ENCODE results near the gene LY6G6C.

The LY6G6C gene

DNA sequence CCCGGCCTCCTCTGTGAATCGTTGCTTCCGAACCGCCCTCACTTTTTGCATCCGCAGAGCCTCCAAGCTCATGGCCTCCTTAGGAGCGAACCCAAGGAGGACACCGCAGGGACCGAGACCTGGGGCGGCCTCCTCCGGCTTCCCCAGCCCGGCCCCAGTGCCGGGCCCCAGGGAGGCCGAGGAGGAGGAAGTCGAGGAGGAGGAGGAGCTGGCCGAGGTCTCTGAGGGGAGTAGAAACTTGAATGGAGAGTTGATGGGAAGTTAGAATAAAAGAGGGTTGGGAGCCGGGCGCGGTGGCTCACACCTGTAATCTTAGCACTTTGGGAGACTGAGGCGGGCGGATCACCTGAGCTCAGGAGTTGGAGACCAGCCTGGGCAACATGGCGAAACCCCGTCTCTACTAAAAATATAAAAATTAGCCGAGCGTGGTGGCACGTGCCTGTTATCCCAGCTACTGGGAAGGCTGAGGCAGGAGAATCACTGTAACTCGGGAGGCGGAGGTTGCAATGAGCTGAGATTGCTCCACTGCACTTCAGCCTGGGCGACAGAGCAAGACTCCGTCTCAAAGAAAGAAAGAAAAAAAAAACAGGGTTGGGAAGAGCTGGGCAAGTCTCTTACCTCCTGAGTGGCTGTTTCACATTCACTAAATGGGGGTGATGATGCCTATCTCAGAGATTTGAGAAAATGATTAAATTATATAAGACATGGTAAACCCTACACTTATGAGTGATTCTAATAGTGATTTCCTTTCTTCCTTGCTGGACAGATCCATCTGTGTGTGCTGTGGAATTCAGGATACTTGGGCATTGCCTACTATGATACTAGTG, 19.1 kb upstream of the LY6G6C start:
- DNase-seq = no peak
- H3K4me3 ChIP-seq (ENCODE audit: low read depth, low read length) = no peak overlapping the region
- TF ChIP-seq, protein P1, sequence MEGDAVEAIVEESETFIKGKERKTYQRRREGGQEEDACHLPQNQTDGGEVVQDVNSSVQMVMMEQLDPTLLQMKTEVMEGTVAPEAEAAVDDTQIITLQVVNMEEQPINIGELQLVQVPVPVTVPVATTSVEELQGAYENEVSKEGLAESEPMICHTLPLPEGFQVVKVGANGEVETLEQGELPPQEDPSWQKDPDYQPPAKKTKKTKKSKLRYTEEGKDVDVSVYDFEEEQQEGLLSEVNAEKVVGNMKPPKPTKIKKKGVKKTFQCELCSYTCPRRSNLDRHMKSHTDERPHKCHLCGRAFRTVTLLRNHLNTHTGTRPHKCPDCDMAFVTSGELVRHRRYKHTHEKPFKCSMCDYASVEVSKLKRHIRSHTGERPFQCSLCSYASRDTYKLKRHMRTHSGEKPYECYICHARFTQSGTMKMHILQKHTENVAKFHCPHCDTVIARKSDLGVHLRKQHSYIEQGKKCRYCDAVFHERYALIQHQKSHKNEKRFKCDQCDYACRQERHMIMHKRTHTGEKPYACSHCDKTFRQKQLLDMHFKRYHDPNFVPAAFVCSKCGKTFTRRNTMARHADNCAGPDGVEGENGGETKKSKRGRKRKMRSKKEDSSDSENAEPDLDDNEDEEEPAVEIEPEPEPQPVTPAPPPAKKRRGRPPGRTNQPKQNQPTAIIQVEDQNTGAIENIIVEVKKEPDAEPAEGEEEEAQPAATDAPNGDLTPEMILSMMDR (IDR thresholded peaks at IDR 0.05; ENCODE audit: low read depth, low read length) = no peak
- no peaks in the 10 kb centered on the region for H3K36me3 ChIP-seq
- H3K27ac ChIP-seq = no peak overlapping the region
- H3K27me3 ChIP-seq (ENCODE audit: insufficient read depth, low read depth, severe bottlenecking) = no peaks in the 10 kb centered on the region
- H3K9me3 ChIP-seq (ENCODE audit: severe bottlenecking) = peaks cover 4% of the 10 kb centered on the region

- no peak for DNase-seq
- TF ChIP-seq, protein P1 (IDR thresholded peaks at IDR 0.05; ENCODE audit: low read depth, low read length) = no peak
- H3K4me3 ChIP-seq (ENCODE audit: low read depth, low read length) = no peak within 1 kb of the TSS
- H3K27ac ChIP-seq = no peak within 1 kb of the TSS
- peaks cover 4% of the 10 kb centered on the region for H3K9me3 ChIP-seq (ENCODE audit: severe bottlenecking)
- H3K27me3 ChIP-seq (ENCODE audit: insufficient read depth, low read depth, severe bottlenecking) = no peaks in the 10 kb centered on the region
- H3K36me3 ChIP-seq = no peaks in the 10 kb centered on the region
Observed at GRCh38 chr6:31739639-31740396, 18.3 kb upstream of the LY6G6C start, which contains the start of gene MSH5. MSH5 (plus strand) TSS chr6:31740005; CDS start chr6:31740467, 462 bp downstream.

GRCh38 chr6:31737991-31738979, 16.7 kb upstream of the LY6G6C start:
- DNase-seq = no peak
- no peak overlapping the region for H3K4me3 ChIP-seq (ENCODE audit: low read depth, low read length)
- peak overlapping the region; percentile 19 for H3K27ac ChIP-seq
- H3K36me3 ChIP-seq = peaks cover 14% of the 10 kb centered on the region
- peaks cover 4% of the 10 kb centered on the region for H3K9me3 ChIP-seq (ENCODE audit: severe bottlenecking)
- TF ChIP-seq, protein P1 (IDR thresholded peaks at IDR 0.05; ENCODE audit: low read depth, low read length) = peak; percentile 60
- no peaks in the 10 kb centered on the region for H3K27me3 ChIP-seq (ENCODE audit: insufficient read depth, low read depth, severe bottlenecking)

- Histone ChIP-seq H3K9me3 (ENCODE audit: severe bottlenecking) (peaks cover 4% of the 10 kb centered on the region), H3K36me3 (peaks cover 22% of the 10 kb centered on the region), H3K27ac (peak overlapping the region; percentile 61), H3K27me3 (ENCODE audit: insufficient read depth, low read depth, severe bottlenecking) (no peaks in the 10 kb centered on the region), H3K4me3 (ENCODE audit: low read depth, low read length) (no peak overlapping the region)
- TF ChIP-seq, protein P1 (IDR thresholded peaks at IDR 0.05; ENCODE audit: low read depth, low read length) = no peak
- DNase-seq = peak; percentile 62
Observed at GRCh38 chr6:31737315-31737990, 15.9 kb upstream of the LY6G6C start.

- Histone ChIP-seq H3K27me3 (ENCODE audit: insufficient read depth, low read depth, severe bottlenecking) (no peaks in the 10 kb centered on the region), H3K9me3 (ENCODE audit: severe bottlenecking) (peaks cover 4% of the 10 kb centered on the region), H3K4me3 (ENCODE audit: low read depth, low read length) (peak overlapping the region; percentile 74), H3K27ac (peak overlapping the region; percentile 61), H3K36me3 (peaks cover 28% of the 10 kb centered on the region)
- no peak for DNase-seq
- TF ChIP-seq, protein P1 (IDR thresholded peaks at IDR 0.05; ENCODE audit: low read depth, low read length) = no peak
Observed at GRCh38 chr6:31736768-31737314, 15.3 kb upstream of the LY6G6C start.
